ENCODE measurements around the gene SLC66A1.

Gene SLC66A1

GRCh38 chr1:19375631-19376400 lies 63.7 kb downstream of the SLC66A1 start:
- Histone ChIP-seq H4K20me1 (ENCODE audit: insufficient read depth, low read length) (no peaks in the 10 kb centered on the region), H3K4me1 (ENCODE audit: low read length) (no peaks in the 10 kb centered on the region), H3K27ac (ENCODE audit: low read length) (no peak overlapping the region), H3K9ac (ENCODE audit: low read length) (no peak overlapping the region), H3K27me3 (ENCODE audit: low read depth, low read length) (no peaks in the 10 kb centered on the region), H3K4me3 (ENCODE audit: low read length) (no peak overlapping the region), H3K36me3 (replicated peaks; ENCODE audit: low read depth, low read length) (peaks cover 8% of the 10 kb centered on the region), H3K4me2 (ENCODE audit: low read length) (no peak overlapping the region), H3K79me2 (ENCODE audit: low read length) (no peaks in the 10 kb centered on the region), H2AFZ (ENCODE audit: low read depth, low read length) (no peak overlapping the region), H3K9me3 (ENCODE audit: insufficient read depth, low read length) (no peaks in the 10 kb centered on the region)
- no peak for TF ChIP-seq CTCF (IDR thresholded peaks at IDR 0.05; ENCODE audit: low read depth, low read length)
- TF ChIP-seq EZH2phosphoT487 (IDR thresholded peaks at IDR 0.05; ENCODE audit: low read depth) = no peak

GRCh38 chr1:19376428-19377372 lies 64.6 kb downstream of the SLC66A1 start:
- Histone ChIP-seq H3K4me2 (ENCODE audit: low read length) (no peak overlapping the region), H3K27me3 (ENCODE audit: low read depth, low read length) (no peaks in the 10 kb centered on the region), H3K4me1 (ENCODE audit: low read length) (no peaks in the 10 kb centered on the region), H3K9me3 (ENCODE audit: insufficient read depth, low read length) (no peaks in the 10 kb centered on the region), H3K9ac (ENCODE audit: low read length) (no peak overlapping the region), H3K79me2 (ENCODE audit: low read length) (no peaks in the 10 kb centered on the region), H3K4me3 (ENCODE audit: low read length) (no peak overlapping the region), H3K36me3 (replicated peaks; ENCODE audit: low read depth, low read length) (peaks cover 8% of the 10 kb centered on the region), H2AFZ (ENCODE audit: low read depth, low read length) (no peak overlapping the region), H4K20me1 (ENCODE audit: insufficient read depth, low read length) (no peaks in the 10 kb centered on the region), H3K27ac (ENCODE audit: low read length) (no peak overlapping the region)
- TF ChIP-seq CTCF (IDR thresholded peaks at IDR 0.05; ENCODE audit: low read depth, low read length) (no peak), EZH2phosphoT487 (IDR thresholded peaks at IDR 0.05; ENCODE audit: low read depth) (no peak)

GRCh38 chr1:19377812-19378718 lies 65.9 kb downstream of the SLC66A1 start:
- Histone ChIP-seq H4K20me1 (ENCODE audit: insufficient read depth, low read length) (no peaks in the 10 kb centered on the region), H3K36me3 (replicated peaks; ENCODE audit: low read depth, low read length) (peaks cover 8% of the 10 kb centered on the region), H3K9me3 (ENCODE audit: insufficient read depth, low read length) (no peaks in the 10 kb centered on the region), H3K4me3 (ENCODE audit: low read length) (no peak overlapping the region), H3K27me3 (ENCODE audit: low read depth, low read length) (no peaks in the 10 kb centered on the region), H3K4me1 (ENCODE audit: low read length) (no peaks in the 10 kb centered on the region), H3K9ac (ENCODE audit: low read length) (no peak overlapping the region), H3K27ac (ENCODE audit: low read length) (no peak overlapping the region), H3K79me2 (ENCODE audit: low read length) (no peaks in the 10 kb centered on the region), H3K4me2 (ENCODE audit: low read length) (no peak overlapping the region), H2AFZ (ENCODE audit: low read depth, low read length) (no peak overlapping the region)
- TF ChIP-seq CTCF (IDR thresholded peaks at IDR 0.05; ENCODE audit: low read depth, low read length) (no peak), EZH2phosphoT487 (IDR thresholded peaks at IDR 0.05; ENCODE audit: low read depth) (no peak)

Data from OCI-LY3 (cell line).